A673 (cell line): ENCODE data around the gene C11orf21.

Experiments used
- CTCF ChIP-seq: fragments of 300-800, 200-600 bp; sonication (generic); conservative IDR thresholded peaks from 2 replicates; pipeline ENCODE4 v1.5.1; 2017; ENCODE audit warnings: low read depth, mild to moderate bottlenecking, antibody characterized with exemption, low read length, moderate library complexity, mixed read lengths
- EZH2 ChIP-seq: fragments of 200-600 bp; sonication (generic); IDR thresholded peaks from 2 replicates; pipeline ENCODE4 v1.6.1; 2017; ENCODE audit warnings: borderline replicate concordance, low read depth, mild to moderate bottlenecking, mixed read lengths, antibody characterized with exemption, low read length; ENCODE audit not compliant: poor library complexity, severe bottlenecking

- no peak for TF ChIP-seq CTCF
- TF ChIP-seq EZH2, result no peak
Observed at GRCh38 chr11:2330696-2331095, 29.0 kb upstream of the C11orf21 start.
